GM21447 (cell line): ENCODE data around the gene ZNF536.

Source experiments
- ATAC-seq: cut with Tn5 transposase; IDR thresholded peaks from one replicate; pipeline ENCODE4 v1.9.1; 2021; ENCODE audit not compliant: unreplicated experiment

ZNF536 gene

DNA sequence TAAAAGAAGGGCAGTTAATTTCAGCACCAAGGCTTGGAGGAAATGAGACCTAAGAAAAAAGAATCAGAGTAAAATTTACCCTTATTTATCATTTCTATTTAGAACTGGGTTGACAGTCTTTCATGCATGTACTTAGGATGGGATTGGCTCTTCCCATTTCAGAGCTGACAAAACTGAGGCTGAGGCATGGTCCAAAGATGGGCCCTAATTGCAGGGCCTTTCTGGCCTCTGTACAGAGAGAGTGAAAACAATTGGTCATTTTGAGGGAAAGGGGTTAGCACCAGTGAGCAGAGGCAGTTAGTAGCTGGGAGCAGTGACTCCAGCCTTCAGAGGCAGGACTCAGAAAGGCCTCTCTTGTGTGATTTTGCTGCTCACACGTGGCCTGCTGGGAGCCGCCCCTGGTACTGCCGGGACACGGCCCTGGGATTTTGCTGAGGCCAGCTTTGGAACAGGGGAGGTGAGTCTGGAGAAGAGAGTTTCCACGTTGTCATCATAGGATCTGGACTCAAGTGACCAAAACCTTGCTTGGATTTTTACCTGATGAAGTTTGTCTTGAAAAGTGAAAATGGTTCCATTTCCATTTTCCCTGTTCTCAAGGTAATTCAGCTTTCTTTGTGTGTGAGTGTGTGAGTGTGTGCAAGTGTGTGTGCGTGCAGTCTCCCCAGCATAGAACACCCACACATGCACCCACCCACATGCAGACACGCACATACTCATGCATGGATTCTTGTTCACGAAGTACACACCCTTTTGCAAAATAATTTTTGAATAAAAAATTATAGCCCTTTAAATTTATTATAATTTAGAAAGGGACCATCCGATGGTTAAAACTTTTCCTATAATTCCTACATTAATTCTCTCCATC is at the start of gene ZNF536:
ZNF536 (plus strand) TSS at position 425 of the 865 bp plus-strand sequence. CDS start 71,179 bp downstream, outside the sequence.
- ATAC-seq, result no peak

DNA sequence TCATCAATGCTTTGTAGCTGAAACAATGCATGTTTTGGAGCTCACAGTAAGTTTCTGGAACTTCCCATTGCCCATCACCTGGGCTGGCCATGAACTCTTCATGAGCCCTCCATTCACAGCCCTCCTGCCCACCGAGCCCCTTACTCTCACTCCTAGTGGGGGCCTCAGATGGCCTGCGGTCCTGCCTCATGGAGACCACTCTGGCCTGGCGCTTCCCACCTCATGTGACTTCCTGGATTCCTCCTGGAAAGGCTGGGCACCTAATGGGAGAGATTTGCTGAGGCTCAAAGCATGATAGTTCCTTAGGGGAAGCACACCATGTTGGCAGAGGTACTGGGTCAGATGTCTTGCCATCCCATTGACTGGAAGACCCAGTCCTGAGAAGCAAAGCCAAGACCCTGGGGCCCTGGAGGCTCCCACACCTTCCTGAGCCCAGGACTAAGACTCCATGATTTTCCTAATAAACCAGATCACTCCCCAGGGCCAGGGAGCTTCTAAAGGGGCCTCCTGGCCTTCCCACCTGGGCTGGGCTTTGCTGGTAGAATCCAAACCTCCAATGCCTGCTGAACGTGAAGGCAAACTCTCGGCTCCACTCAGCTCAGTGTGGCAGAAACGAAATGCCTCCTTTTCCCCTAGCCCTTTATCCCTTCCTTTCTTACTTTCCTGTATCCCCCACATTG is 49.4 kb upstream of the ZNF536 start:
- no peak for ATAC-seq

DNA sequence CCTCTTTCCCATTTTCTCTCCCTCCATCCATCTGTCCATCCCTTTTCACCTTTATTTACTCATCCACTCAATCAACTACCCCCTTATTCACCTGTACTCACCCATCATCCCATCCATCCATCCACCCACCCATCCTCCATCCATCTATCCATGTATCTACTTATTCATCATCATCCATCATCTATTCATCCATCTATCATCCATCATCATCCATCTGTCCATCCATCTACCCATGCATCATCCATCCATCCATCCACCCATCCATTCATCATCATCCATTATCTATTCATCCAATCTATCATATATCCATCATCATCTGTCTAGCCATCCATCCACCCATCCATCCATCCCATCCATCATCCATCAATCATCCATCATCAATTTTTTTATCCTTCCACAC is 48.3 kb upstream of the ZNF536 start:
- no peak for ATAC-seq

DNA sequence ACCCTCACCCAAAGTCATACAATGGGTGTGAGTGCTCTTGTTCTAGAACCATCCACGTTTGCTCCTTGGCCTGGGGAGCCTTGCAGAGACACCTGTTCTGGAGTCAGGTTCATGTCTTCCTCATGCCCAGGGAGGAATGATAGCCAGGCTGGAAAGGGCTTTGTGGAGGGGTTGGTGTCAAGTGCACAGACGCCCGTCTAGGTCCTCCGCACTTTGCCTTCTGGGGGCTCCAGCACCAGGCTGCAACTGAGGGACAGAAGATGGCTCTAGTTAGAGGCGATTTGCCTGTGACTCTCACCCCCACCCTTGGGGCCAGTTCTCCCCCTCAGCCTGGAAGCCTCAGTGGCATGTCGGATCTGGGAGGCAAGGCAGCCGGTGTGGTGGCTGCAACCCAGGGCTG is 47.2 kb upstream of the ZNF536 start:
- no peak for ATAC-seq

DNA sequence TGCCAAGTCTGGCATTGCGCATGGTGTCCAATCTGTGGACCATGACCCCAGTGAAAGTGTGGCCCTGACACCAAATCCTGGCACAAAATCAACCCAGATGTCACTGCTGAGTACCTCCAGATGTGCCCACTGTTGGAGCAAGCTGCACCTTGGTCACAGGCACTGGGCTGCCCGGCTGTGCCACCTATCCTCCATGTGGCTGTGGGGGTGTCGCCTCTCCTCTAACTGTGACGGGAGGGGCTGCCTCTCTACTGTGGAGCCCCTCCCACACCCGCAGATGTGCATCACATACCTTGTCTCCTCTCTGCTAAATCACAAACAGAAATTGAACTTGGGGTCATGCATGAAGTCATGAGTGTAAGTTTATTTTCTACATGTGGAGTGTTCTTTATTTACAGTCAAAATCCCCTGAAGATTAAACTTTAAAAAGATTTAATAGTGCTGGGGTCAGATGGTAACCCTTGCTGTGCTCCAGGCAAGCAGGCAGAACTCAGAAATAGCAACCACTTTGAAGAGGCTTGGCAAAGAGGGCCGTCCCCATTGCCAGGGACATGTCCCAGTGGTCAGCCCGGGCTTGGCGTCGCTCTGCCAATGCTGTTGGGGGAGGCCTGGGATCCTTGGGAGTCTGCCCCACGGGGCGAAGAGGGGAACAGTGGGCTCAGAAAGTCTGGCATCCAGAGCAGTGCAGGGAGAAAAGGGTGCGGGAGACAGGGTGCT is 46.4 kb upstream of the ZNF536 start:
- ATAC-seq, result no peak

DNA sequence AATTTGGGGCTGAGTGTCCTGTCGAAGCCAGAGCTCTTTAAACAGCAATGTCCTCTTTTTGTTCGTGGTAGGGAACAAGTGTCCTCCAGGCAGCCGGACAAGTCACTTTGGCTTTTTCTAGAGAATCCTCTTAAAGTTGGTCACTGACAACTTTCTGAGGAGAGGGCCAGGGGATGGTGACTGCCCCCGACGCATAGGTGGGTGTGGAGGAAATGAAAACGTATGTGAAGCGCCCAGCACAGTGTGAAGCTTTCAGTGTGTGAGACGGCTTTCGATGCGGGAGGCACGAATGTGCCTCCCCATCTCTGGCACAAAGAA is 45.8 kb upstream of the ZNF536 start:
- no peak for ATAC-seq

DNA sequence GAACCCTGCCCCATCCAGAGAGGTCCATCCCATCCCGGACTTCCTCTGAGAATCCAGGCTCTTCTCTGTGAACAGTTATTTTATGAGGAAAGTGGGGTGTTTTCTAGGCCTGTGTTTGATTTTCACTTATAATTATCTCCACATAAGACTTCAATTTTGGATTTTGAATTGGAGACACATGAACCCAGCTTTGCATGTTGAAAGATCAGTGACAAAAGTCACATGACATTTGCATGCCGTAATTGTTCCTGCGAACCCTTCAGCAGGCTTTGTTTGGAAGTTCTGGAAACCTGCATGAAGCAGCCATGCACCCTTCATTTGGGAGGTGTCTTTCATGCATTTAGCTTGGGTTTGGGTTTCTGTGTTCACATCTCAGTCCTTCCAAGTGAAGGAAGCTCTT is 44.9 kb upstream of the ZNF536 start:
- no peak for ATAC-seq

DNA sequence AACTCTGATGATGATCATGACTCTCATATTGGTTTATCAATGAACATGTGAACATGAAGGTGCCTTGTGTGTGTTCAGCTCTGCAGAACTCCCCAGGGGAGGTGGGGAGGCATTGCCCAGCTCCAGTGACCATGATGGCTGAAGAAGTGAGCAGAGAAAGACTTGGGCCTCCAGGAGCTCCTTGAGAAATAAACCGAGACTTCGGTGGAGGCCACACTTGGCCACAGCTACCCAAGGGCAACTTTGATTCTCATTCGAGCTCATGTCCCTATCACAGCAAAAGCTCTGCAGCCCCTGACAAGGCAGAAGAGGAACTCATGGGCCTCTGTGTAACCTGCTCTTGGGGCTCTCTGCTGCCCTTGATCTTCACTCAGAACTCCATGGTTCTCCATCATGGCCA is 44.1 kb upstream of the ZNF536 start:
- no peak for ATAC-seq

DNA sequence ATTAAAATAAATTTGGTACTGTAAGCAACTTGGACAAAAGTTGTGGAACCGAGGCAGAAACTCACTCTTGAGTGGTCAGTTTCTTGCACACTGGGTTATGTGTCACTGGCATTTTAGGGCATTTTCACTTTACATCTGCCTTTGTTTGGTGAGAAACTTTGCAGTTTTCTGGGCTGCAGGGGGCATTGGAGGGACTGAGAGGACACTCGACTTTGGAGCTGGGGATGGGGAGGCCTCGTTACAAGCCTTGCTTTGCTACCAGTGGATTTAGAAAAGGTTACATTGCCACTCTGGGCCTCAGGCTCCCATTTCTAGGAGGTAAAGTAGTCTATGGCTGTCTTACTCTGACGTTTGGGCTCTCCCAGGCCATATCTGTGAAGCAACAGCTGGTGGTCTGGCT is 41.9 kb upstream of the ZNF536 start:
- no peak for ATAC-seq

DNA sequence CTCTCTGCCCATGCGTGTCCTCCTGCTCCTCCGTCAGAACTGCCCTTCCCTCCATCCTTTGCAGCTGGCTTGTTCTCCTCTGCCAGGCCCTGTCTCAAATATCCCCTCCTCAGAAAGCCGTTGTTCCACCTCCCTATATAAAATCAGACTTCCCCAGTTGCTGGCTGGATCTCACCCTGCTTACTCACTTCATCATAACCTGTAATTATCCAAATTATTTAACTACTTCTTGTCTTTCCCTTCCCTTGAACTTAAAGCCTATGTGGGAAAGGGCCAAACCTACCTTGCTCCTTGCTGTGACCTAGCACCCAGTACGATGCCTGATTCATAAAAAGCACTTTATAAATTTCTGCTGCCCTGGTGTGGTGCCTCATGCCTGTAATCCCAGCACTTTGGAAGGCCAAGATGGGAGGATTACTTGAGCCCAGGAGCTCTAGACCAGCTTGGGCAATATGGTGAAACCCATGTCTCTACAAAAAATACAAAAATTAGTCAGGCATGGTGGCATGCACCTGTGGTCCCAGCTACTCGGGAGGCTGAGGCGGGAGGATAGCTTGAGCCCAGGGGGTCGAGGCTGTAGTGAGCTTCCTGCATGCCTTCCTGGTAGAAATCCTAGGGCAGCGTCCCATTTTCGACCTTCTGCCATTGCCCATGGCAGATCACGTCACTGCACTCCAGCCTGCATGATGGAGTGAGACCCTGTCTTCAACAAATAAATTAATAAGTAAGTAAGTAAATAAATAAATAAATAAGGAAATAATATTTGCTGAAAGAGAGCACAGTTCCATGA is 39.5 kb upstream of the ZNF536 start:
- no peak for ATAC-seq

DNA sequence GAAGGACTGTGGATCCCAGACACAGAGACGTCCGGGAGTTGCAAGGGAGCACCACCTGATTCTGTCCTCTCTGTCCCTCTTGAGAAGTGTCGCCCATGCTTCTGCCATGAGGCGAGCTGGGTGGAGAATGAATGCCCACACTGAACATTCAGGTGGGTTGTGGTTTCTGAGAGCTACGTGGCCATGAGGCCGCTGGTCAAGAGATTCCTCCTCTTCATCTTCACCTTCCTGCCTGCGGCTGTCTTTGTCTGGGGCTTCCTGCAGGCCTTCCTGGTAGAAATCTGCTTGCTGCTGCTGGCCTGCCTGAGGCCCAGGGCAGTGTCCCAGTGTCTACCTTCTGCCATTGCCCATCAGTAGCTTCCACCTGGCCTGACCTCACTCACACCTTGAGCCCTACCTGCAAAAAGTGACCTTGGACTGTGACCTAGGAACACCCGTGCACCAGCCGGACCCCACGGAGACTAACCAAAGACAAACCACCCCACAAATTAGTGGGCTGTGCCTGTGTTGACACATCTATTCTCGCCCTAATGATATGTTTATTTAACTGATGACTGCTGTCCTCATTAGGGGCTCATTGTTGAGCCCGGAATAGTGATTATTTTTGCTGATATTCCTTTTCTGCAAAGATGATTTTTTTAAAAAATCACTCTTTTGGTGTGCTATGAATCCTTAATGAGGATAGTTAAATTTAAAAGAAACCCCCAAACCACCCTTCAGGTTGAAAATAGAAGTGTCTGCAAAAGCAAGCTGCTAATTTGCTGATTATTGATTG is 38.7 kb upstream of the ZNF536 start:
- no peak for ATAC-seq

DNA sequence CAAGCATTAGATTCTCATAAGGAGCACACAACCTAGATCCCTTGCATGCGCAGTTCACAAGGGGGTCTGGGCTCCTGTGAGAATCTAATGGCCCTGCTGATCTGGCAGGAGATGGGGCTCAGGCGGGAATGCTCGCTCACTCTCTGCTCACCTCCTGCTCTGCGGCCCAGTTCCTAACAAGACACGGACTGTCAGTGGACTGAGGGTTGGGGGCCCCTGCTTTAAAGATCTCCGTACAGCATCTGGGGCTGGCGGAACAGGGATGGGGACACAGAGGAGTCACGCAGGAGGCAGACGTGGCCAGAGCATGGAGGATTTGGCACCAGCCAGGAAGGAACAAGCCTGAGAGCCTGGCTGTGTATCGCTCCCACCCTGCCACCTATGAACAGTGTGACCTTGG is 37.3 kb upstream of the ZNF536 start:
- ATAC-seq, result no peak

DNA sequence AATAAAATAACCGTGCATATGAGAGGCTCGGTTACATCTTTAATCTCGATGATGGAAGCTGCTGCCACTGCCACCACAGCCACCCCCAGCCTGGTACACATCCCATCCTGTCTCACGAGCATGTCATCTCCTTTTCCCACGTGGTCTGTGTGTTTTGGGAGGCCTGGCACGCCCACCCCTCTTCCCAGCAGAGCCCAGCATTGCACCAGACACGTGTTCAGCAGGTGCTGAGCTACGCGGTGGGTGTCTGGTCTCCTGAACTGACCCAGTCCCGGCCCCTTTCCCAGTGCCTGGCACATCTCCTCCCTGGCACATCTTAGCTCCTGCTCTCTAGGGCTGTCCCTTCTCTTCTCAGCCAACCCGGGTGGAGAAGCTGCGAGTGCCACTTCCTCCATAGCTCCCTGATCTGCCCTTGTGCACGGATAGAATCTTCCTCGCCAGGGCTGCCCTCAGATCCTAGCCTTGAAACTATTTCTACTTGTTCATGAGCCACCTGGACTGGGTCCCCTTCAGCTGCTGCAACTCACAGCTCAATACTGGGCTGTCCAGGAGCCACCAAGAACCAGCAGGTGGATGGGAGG is 36.8 kb upstream of the ZNF536 start:
- ATAC-seq, result no peak

DNA sequence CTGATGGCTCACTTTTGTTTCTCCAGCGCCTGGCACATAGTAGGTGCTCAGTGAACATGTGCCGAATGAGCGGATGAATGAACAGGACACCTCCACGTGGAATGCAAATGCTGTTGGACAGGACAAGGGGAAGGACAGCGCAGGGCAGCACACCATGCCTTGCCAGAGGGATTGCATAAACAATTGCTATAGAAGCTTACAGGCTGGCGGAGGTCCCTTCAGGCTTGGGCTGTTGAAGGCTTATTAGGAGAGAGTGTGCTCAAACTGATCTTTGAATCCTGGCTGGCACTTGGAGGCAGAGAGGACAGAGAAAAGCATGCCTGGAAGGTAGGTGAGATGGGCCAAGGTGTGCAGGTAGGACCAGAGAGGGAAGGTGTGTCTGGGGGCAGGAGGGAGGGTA is 35.9 kb upstream of the ZNF536 start:
- no peak for ATAC-seq

DNA sequence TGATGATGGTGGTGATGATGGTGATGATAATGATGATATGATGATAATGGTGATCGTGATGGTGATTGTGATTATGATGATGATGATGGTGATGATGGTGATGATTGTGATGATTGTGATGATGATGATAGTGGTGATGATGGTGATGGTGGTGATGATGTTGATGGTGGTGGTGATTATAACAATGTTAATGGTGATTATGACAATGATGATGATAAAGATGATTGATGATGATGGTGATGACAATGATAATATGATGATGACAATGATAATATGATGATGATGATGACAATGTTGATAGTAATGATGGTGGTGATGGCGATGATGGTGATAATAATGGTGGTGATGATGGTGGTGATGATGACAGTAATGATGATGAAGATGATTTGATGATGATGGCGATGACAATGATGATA is 34.1 kb upstream of the ZNF536 start:
- no peak for ATAC-seq

DNA sequence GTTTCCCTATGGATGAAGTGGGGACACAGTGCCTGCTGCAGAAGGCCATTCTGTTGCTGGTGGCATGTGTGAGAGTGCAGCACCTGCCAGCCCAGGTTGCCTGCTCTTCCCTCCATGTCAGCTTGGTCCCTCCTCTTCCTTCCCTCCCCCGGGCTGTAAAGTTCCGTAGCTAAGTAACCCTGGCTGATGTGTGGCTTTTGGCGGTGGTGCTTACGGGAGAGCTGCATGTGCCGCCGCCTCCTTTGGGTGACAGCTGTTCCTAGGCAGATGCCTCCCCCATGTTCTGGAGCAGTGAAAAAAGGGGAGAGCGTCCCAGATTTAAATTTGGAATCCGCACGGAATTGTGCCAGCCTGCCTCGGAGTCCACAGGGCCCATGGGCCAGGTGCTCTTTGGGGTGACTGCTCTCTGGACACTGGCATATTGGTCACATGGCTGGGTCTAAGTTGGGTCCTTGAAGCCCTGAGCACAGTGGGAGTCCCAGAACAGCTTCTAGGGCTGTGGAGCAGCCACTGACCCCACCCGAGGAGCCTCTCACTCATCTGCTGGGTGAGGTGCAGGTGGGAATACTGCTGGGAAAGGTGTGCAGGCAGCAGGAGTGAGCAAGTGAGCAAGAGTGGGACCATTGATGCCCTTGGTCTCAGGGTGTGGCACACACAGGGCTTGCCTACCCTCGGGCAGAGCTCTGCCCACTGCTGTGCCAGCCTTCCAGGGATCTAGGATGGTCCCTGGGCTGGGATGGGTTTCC is 33.1 kb upstream of the ZNF536 start:
- ATAC-seq, result no peak

DNA sequence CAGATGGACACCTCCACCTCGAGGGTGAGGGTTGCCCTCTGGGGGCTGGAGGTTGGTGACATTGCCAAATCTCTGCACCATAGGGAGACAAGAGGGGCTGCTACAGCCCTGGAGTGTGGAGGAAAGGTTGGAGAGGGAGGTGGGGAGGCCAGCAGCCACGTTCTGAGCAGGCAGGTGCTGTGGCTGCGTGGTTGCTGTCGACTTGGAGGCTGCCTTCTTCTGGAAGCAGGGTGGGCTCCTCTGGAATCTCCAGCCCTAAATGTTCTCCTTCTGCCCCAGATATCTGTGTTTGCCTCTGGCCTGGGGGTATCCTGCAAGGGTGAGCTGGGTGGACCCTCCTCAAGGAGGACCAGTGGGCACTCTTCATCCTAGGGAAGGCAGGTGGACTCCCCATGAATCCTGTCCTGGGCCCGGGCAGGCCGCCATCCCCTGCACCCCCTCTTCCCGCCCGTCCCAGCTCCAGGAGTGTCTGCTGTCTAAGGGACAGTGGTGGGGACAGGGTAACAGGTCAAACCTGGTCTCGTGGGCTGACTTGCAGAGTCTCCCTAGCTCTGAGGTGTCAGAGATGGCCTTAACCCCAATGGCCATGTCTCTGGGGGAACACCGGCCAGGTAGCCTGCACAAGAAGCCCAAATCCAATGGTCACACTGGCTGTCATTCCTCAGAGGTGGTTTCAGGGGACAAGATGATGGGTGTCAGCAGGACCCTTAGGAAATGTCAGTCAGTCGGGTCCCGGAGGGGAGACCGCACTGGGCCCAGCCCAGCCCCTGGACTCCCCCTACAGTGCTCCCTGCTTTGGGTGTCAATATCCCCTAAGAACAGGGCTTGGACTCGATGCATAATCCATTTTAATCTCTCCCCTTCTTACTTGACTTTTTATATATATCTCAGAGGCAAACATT is 32.3 kb upstream of the ZNF536 start:
- ATAC-seq, result no peak

DNA sequence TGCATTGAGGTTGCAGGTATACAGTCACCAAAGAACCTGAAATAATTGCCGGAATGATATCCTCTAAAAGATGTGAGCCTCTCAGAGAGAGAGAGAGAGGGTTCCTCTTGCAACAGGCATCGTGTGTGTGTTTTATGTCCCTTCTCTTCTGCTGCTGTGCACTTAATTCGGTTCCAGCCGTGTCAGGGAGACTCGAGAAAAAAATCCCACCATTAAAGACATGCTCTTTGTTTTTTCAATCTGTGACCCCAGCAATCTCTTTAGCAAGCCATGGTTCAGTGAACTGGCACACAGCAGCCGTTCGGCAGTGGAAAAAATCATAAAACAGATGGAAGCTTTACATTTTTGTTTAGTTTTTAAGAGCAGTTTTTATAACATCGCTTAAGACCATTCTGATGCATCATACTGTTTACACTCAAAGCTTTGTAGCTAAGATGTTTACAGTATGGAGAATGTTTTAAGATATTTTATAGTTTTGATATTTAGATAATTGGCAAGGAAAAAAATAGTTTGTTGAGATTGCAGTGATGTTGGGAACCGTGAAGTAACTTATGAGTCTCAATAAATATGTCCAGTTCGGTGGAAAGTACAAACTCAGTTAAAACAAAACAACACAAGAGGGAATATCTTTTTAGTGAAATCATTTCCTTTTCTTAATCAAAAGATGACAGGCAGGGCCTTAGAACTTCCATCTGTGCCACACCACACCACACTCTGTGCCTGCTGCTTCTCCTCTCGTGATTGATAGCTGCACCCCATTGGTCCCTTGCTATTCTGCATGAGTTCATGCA is 31.2 kb upstream of the ZNF536 start:
- ATAC-seq, result no peak
